SK-N-SH (cell line): ENCODE data around the gene TMCC3. TPM values are rescaled to one million over a fixed set of nuclear protein-coding genes. Genes with fewer than 3 reads are reported as not detected.

Experiments used
- CTCF ChIA-PET: fragments of 300-600, 350-600 bp; formaldehyde crosslinking; extraction: SDS; loops from one replicate; lab custom pipeline; 2021; lab: Yijun Ruan, JAX
- POLR2A ChIA-PET: fragments of 350-600 bp; sonication (Branson Sonifier 250); formaldehyde crosslinking; extraction: SDS; loops from one replicate; lab custom pipeline; 2020; ENCODE audit warnings: antibody characterized with exemption, inconsistent platforms; lab: Yijun Ruan, JAX
- DNase-seq: peaks from one replicate; pipeline ENCODE4 v3.0.0; 2012
- H2AFZ ChIP-seq: fragments of 200-600 bp; sonication (generic); 2 replicates; pipeline ENCODE4 v1.8.1; 2016; ENCODE audit warnings: antibody characterized with exemption, mild to moderate bottlenecking, low read depth
- H3F3A ChIP-seq: fragments of 200-600 bp; sonication (generic); replicated peaks from 2 replicates; pipeline ENCODE3; 2016; ENCODE audit warnings: antibody characterized with exemption, mild to moderate bottlenecking; ENCODE audit not compliant: insufficient read depth
- H3K27ac ChIP-seq, 2 experiments: fragments of 200-500 bp in 1 of 2; fragments of 200-600 bp in 1 of 2; sonication (Bioruptor generic) in 1 of 2; sonication (generic), shearing (Covaris generic) in 1 of 2; 2 replicates each; pipeline versions ENCODE4 v1.5.1 to v1.6.1; 2014 to 2016; ENCODE audit warnings: low read depth in 2 of 2, inconsistent platforms in 1 of 2, low read length in 1 of 2, mild to moderate bottlenecking in 1 of 2, mixed read lengths in 1 of 2
- H3K27me3 ChIP-seq: fragments of 200-600 bp; sonication (generic), shearing (Covaris generic); 2 replicates; pipeline ENCODE4 v1.6.1; 2016; ENCODE audit warnings: mixed run types; ENCODE audit not compliant: insufficient read depth
- H3K36me3 ChIP-seq, 2 experiments: fragments of 200-500 bp in 1 of 2; fragments of 200-600 bp in 1 of 2; sonication (Bioruptor generic) in 1 of 2; sonication (generic) in 1 of 2; replicated peaks in 1 of 2; 2 replicates each; pipeline versions ENCODE3 to v1.5.1; 2014 to 2016; ENCODE audit warnings: low read length in 1 of 2, mild to moderate bottlenecking in 1 of 2; ENCODE audit not compliant: insufficient read depth in 2 of 2, control insufficient read depth in 1 of 2
- H3K4me1 ChIP-seq, 2 experiments: fragments of 200-500 bp in 1 of 2; fragments of 200-600 bp in 1 of 2; sonication (Bioruptor generic) in 1 of 2; sonication (generic), shearing (Covaris generic) in 1 of 2; 2 replicates each; pipeline versions ENCODE4 v1.5.1 to v1.6.1; 2014 to 2016; ENCODE audit warnings: low read depth in 1 of 2, low read length in 1 of 2, mixed run types in 1 of 2; ENCODE audit not compliant: insufficient read depth in 2 of 2, control insufficient read depth in 1 of 2
- H3K4me2 ChIP-seq: fragments of 200-600 bp; sonication (generic), shearing (Covaris generic); 2 replicates; pipeline ENCODE4 v1.6.1; 2017; ENCODE audit warnings: mixed run types
- H3K4me3 ChIP-seq, 2 experiments: fragments of 200-500 bp in 1 of 2; fragments of 200-600 bp in 1 of 2; sonication (Bioruptor generic) in 1 of 2; sonication (generic), shearing (Covaris generic) in 1 of 2; 2 replicates each; pipeline versions ENCODE4 v1.5.1 to v1.8.1; 2014 to 2016; ENCODE audit warnings: low read depth in 2 of 2, inconsistent platforms in 1 of 2, low read length in 1 of 2, mild to moderate bottlenecking in 1 of 2, mixed read lengths in 1 of 2, moderate library complexity in 1 of 2
- H3K79me2 ChIP-seq: fragments of 200-600 bp; sonication (generic); 2 replicates; pipeline ENCODE4 v1.8.1; 2017; ENCODE audit warnings: mild to moderate bottlenecking; ENCODE audit not compliant: insufficient read depth
- H3K9ac ChIP-seq: fragments of 200-600 bp; sonication (generic); 2 replicates; pipeline ENCODE4 v1.6.1; 2017; ENCODE audit warnings: mixed run types
- H3K9me2 ChIP-seq: fragments of 200-600 bp; sonication (generic); 2 replicates; pipeline ENCODE4 v1.6.1; 2017; ENCODE audit warnings: mixed run types
- H3K9me3 ChIP-seq: fragments of 200-600 bp; sonication (generic); 2 replicates; pipeline ENCODE4 v1.6.1; 2017; ENCODE audit warnings: mixed run types, mild to moderate bottlenecking, moderate library complexity
- H4K20me1 ChIP-seq: fragments of 200-600 bp; sonication (generic); 2 replicates; pipeline ENCODE4 v1.6.1; 2017; ENCODE audit warnings: mild to moderate bottlenecking, mixed run types; ENCODE audit not compliant: insufficient read depth
- CHD2 ChIP-seq: fragments of 150-350 bp; IDR thresholded peaks from 2 replicates; pipeline ENCODE4 v1.6.1; 2018; ENCODE audit warnings: low read length; ENCODE audit not compliant: partially characterized antibody
- EP300 ChIP-seq, 2 experiments: IDR thresholded peaks; 2 replicates each; pipeline versions ENCODE4 v1.4.0 to v1.6.1; 2012; ENCODE audit warnings: borderline replicate concordance in 1 of 2, low read depth in 1 of 2, low read length in 1 of 2
- EZH2phosphoT487 ChIP-seq: fragments of 200-600 bp; sonication (generic); IDR thresholded peaks from 2 replicates; pipeline ENCODE4 v1.6.1; 2017; ENCODE audit warnings: low read depth, mixed run types, mild to moderate bottlenecking, antibody characterized with exemption, moderate library complexity, borderline replicate concordance
- FOSL2 ChIP-seq: IDR thresholded peaks from 2 replicates; pipeline ENCODE4 v1.4.0; 2012; ENCODE audit warnings: low read depth, mild to moderate bottlenecking, moderate library complexity, borderline replicate concordance
- FOXJ3 ChIP-seq: sonication (generic); formaldehyde crosslinking; IDR thresholded peaks from 2 replicates; pipeline ENCODE4 v1.5.1; 2020; ENCODE audit warnings: mild to moderate bottlenecking, missing genetic modification reagents
- GATA2 ChIP-seq: sonication (generic); formaldehyde crosslinking; IDR thresholded peaks from 2 replicates; pipeline ENCODE4 v1.5.0; 2020; ENCODE audit warnings: mild to moderate bottlenecking, missing genetic modification reagents
- MXI1 ChIP-seq: IDR thresholded peaks from 2 replicates; pipeline ENCODE4 v1.6.1; 2012; ENCODE audit warnings: mild to moderate bottlenecking, low read depth, low read length, improper control_type of control experiment
- NFIC ChIP-seq: IDR thresholded peaks from 2 replicates; pipeline ENCODE4 v1.4.0; 2012; ENCODE audit warnings: borderline replicate concordance
- POLR2AphosphoS5 ChIP-seq: IDR thresholded peaks from 2 replicates; pipeline ENCODE4 v1.6.1; 2012; ENCODE audit warnings: low read depth, low read length
- RFX5 ChIP-seq: IDR thresholded peaks from 2 replicates; pipeline ENCODE4 v1.6.1; 2012; ENCODE audit warnings: mild to moderate bottlenecking, improper control_type of control experiment, low read length
- RXRA ChIP-seq: IDR thresholded peaks from 2 replicates; pipeline ENCODE4 v1.4.0; 2012; ENCODE audit warnings: low read depth, mild to moderate bottlenecking, borderline replicate concordance
- SIN3A ChIP-seq: IDR thresholded peaks from 2 replicates; pipeline ENCODE4 v1.6.1; 2012; ENCODE audit warnings: low read depth, mild to moderate bottlenecking, low read length, moderate library complexity, borderline replicate concordance
- TCF12 ChIP-seq: IDR thresholded peaks from 2 replicates; pipeline ENCODE4 v1.4.0; 2012
- YY1 ChIP-seq: IDR thresholded peaks from 2 replicates; pipeline ENCODE4 v1.4.0; 2012; ENCODE audit warnings: low read depth, mild to moderate bottlenecking
- polyA plus RNA-seq, 3 experiments: library from polyadenylated mRNA; depleted of rRNA; stranded (reverse); fragments of >200 nt; gene quantifications; 2 replicates each; pipeline ENCODE4 v1.2.3, GENCODE V29; 2012
- TF ChIP-seq, protein P1 (sequence below): fragments of 200-600 bp; sonication (generic); IDR thresholded peaks from 2 replicates; pipeline ENCODE4 v1.6.1; 2017; ENCODE audit warnings: antibody characterized with exemption, mild to moderate bottlenecking, moderate library complexity
- TF ChIP-seq, protein P2 (sequence below): IDR thresholded peaks from 2 replicates; pipeline ENCODE4 v1.4.0; 2012; ENCODE audit warnings: low read depth
- TF ChIP-seq, protein P3 (sequence below): IDR thresholded peaks from 2 replicates; pipeline ENCODE4 v1.4.0; 2012; ENCODE audit warnings: low read depth, borderline replicate concordance

The TMCC3 gene
- polyA plus RNA-seq, 1 of the 3 experiments (the other 2 are of a cell fraction): 0.53 TPM

DNA sequence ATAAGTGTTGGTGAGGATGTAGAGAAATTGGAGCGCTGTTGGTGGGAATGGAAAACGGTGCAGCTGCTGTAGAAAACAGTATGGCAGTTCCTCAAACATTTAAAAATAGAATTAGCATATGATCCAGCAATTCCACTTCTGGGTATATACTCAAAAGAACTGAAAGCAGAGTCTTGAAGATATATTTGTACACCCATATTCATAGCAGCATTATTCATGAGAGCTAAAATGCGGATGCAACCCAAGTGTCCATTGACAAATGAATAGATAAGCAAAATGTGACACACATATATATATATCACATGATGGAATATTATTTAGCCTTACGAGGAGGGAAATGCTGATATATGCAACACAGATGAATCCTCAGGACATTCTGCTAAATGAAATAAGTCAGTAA, 106.0 kb downstream of the TMCC3 start (continued):
- TF ChIP-seq, protein P1, sequence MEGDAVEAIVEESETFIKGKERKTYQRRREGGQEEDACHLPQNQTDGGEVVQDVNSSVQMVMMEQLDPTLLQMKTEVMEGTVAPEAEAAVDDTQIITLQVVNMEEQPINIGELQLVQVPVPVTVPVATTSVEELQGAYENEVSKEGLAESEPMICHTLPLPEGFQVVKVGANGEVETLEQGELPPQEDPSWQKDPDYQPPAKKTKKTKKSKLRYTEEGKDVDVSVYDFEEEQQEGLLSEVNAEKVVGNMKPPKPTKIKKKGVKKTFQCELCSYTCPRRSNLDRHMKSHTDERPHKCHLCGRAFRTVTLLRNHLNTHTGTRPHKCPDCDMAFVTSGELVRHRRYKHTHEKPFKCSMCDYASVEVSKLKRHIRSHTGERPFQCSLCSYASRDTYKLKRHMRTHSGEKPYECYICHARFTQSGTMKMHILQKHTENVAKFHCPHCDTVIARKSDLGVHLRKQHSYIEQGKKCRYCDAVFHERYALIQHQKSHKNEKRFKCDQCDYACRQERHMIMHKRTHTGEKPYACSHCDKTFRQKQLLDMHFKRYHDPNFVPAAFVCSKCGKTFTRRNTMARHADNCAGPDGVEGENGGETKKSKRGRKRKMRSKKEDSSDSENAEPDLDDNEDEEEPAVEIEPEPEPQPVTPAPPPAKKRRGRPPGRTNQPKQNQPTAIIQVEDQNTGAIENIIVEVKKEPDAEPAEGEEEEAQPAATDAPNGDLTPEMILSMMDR: no peak
- TF ChIP-seq EP300 (IDR thresholded peaks at IDR 0.05; ENCODE audit: borderline replicate concordance in 1 of 2, low read depth in 1 of 2, low read length in 1 of 2) (no peak), EZH2phosphoT487 (no peak), RFX5 (no peak), FOSL2 (no peak), NFIC (no peak)

DNA sequence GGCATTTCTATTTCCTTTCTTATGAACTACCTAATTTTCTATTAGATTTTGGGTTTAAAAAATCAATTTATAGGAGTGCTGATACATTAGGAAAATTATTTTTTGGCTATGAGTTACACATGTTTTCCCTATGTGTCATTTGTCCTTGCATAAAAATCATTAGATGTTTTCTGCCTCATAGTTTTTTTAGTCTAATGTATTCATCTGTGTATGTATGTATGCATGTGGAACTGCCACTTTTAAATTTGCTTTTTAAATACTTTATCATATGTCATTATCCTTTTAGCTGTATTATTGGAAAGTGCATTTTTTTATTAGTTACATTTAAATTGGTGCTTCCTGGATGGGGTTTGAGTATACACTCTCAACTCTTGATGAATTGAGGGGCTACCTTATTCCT, 112.0 kb downstream of the TMCC3 start:
- H3K4me1 ChIP-seq: no peaks in the 10 kb centered on the region
- no peak for DNase-seq
- ChIA-PET POLR2A (no interaction called here), CTCF (no interaction called here)
- no peaks in the 10 kb centered on the region for H3K36me3 ChIP-seq
- H3K4me3 ChIP-seq: no peak overlapping the region
- H3K79me2 ChIP-seq: no peaks in the 10 kb centered on the region
- TF ChIP-seq EZH2phosphoT487: no peak
- TF ChIP-seq FOXJ3: no peak
- TF ChIP-seq SIN3A: no peak
- TF ChIP-seq RXRA: no peak
- no peak for TF ChIP-seq TCF12
- TF ChIP-seq CHD2: no peak
- TF ChIP-seq YY1: no peak
- no peak for TF ChIP-seq POLR2AphosphoS5
- TF ChIP-seq GATA2: no peak
- TF ChIP-seq MXI1: no peak
- TF ChIP-seq, protein P2, sequence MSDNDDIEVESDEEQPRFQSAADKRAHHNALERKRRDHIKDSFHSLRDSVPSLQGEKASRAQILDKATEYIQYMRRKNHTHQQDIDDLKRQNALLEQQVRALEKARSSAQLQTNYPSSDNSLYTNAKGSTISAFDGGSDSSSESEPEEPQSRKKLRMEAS: no peak
- TF ChIP-seq, protein P3, sequence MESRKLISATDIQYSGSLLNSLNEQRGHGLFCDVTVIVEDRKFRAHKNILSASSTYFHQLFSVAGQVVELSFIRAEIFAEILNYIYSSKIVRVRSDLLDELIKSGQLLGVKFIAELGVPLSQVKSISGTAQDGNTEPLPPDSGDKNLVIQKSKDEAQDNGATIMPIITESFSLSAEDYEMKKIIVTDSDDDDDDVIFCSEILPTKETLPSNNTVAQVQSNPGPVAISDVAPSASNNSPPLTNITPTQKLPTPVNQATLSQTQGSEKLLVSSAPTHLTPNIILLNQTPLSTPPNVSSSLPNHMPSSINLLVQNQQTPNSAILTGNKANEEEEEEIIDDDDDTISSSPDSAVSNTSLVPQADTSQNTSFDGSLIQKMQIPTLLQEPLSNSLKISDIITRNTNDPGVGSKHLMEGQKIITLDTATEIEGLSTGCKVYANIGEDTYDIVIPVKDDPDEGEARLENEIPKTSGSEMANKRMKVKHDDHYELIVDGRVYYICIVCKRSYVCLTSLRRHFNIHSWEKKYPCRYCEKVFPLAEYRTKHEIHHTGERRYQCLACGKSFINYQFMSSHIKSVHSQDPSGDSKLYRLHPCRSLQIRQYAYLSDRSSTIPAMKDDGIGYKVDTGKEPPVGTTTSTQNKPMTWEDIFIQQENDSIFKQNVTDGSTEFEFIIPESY: no peak
- H2AFZ ChIP-seq: no peak overlapping the region
- no peaks in the 10 kb centered on the region for H3K27me3 ChIP-seq
- no peak overlapping the region for H3K9ac ChIP-seq
- no peaks in the 10 kb centered on the region for H3F3A ChIP-seq
- H3K9me3 ChIP-seq: no peaks in the 10 kb centered on the region
- H4K20me1 ChIP-seq: no peaks in the 10 kb centered on the region
- no peak overlapping the region for H3K27ac ChIP-seq
- no peak overlapping the region for H3K4me2 ChIP-seq
- H3K9me2 ChIP-seq: no peaks in the 10 kb centered on the region
